ENCODE data around the gene FOXP1. TPM values are rescaled to one million over a fixed set of nuclear protein-coding genes. Genes with fewer than 3 reads are reported as not detected.

FOXP1 gene
- polyA plus RNA-seq, 1 donor (not counting 4 experiments of a cell fraction or from before 2014, with no cell fraction given) = 14.6 TPM

- H3K9me3 ChIP-seq (ENCODE audit: control insufficient read depth, low read depth, low read length) = no peaks in the 10 kb centered on the region
- H3K9me1 ChIP-seq (ENCODE audit: control insufficient read depth, extremely low read depth, insufficient read depth, low read length) = no peaks in the 10 kb centered on the region
- no peaks in the 10 kb centered on the region for H3K79me2 ChIP-seq (ENCODE audit: control insufficient read depth, insufficient read depth, low read length)
- H3K4me1 ChIP-seq (ENCODE audit: control insufficient read depth, extremely low read depth, insufficient read depth, low read length) = no peaks in the 10 kb centered on the region
- H4K20me1 ChIP-seq (ENCODE audit: control insufficient read depth, extremely low read depth, insufficient read depth, low read length) = no peaks in the 10 kb centered on the region
- dilution Hi-C loops (cut with MboI; ENCODE audit: extremely low pct_ligation_motif_present, low sequenced_read_pairs) = no loop called here
- H2AFZ ChIP-seq (ENCODE audit: control insufficient read depth, low read length) = no peak overlapping the region
- DNase-seq (ENCODE audit: low read depth, low spot score) = no peak
- no peak overlapping the region for H3K4me3 ChIP-seq (ENCODE audit: control insufficient read depth in 2 of 3, extremely low read depth in 1 of 3, insufficient read depth in 2 of 3, low read depth in 1 of 3, low read length in 3 of 3)
- no peaks in the 10 kb centered on the region for H3K36me3 ChIP-seq (ENCODE audit: control insufficient read depth in 2 of 2, extremely low read depth in 1 of 2, insufficient read depth in 2 of 2, low read length in 2 of 2)
- no peak overlapping the region for H3K4me2 ChIP-seq (ENCODE audit: control insufficient read depth, extremely low read depth, insufficient read depth, low read depth, low read length)
- no peak overlapping the region for H3K27ac ChIP-seq (ENCODE audit: control insufficient read depth, insufficient read depth, low read length)
- no peaks in the 10 kb centered on the region for H3K27me3 ChIP-seq (ENCODE audit: control insufficient read depth, extremely low read depth, insufficient read depth, low read length)
- FAIRE-seq = no peak
- H3K9ac ChIP-seq (ENCODE audit: control insufficient read depth, extremely low read depth, insufficient read depth, low read length) = no peak overlapping the region
- no peak for TF ChIP-seq EZH2 (IDR thresholded peaks at IDR 0.05; ENCODE audit: low read length)
- TF ChIP-seq CTCF (optimal IDR thresholded peaks at IDR 0.05 in 1 of 3, IDR thresholded peaks at IDR 0.05 in 1 of 3, conservative IDR thresholded peaks at IDR 0.05 in 1 of 3; ENCODE audit: extremely low read depth in 1 of 3, insufficient read depth in 2 of 3, low read length in 3 of 3) = no peak
These were observed 318.7 kb downstream of the FOXP1 start for GRCh38 chr3:71264840-71265239.

DNA sequence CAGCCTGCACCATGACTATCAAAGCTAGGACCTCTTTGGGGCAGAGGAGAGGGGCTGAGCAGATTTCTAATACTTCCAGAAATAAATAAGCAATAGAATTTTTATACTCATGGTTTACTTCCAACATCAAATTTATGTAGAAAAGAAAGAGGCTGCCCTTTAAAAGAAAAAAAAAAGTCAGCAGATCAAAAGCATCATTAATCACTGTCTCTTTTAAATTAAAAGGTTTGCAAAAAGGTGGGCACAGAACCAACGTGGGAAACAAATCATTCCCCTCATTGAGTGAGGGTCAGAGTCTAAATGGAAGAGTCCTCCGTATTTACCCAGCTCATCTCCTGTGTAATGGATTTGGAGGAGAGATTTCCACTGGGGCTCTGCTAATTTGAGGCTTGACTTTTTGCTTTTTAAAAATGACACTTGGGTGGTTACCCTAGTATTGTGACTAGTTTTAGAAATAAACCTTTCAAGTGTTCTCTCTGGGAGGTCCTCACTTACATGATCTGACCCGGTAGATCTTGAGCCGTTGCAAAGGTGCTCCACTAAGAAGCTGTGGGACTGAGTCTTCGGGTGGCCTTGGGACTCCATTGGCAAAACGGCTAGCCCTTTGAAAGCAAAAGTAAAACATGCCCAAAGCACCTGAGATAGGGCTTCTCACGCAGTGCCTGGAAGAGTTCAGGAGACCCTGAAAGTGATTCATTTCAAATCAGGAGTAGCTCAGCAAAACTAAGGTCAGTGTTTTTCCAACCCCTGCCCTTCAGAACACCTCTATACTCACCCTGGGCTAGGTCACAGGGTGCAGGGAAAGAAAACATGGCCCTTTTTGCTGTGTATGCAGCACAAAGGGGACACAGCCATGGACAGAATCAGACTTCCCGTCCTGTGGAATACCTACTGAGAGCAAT, 320.9 kb downstream of the FOXP1 start:
- no peak overlapping the region for H3K27ac ChIP-seq (ENCODE audit: control insufficient read depth, insufficient read depth, low read length)
- no peak for TF ChIP-seq CTCF (optimal IDR thresholded peaks at IDR 0.05 in 1 of 3, IDR thresholded peaks at IDR 0.05 in 1 of 3, conservative IDR thresholded peaks at IDR 0.05 in 1 of 3; ENCODE audit: extremely low read depth in 1 of 3, insufficient read depth in 2 of 3, low read length in 3 of 3)
- TF ChIP-seq EZH2 (IDR thresholded peaks at IDR 0.05; ENCODE audit: low read length) = no peak
- FAIRE-seq (no peak), DNase-seq (ENCODE audit: low read depth, low spot score) (no peak)
- H4K20me1 ChIP-seq (ENCODE audit: control insufficient read depth, extremely low read depth, insufficient read depth, low read length) = peaks cover 2% of the 10 kb centered on the region
- H3K79me2 ChIP-seq (ENCODE audit: control insufficient read depth, insufficient read depth, low read length) = no peaks in the 10 kb centered on the region
- H3K4me3 ChIP-seq (ENCODE audit: control insufficient read depth in 2 of 3, extremely low read depth in 1 of 3, insufficient read depth in 2 of 3, low read depth in 1 of 3, low read length in 3 of 3) = no peak overlapping the region
- H3K9me3 ChIP-seq (ENCODE audit: control insufficient read depth, low read depth, low read length) = no peaks in the 10 kb centered on the region
- no peak overlapping the region for H3K4me2 ChIP-seq (ENCODE audit: control insufficient read depth, extremely low read depth, insufficient read depth, low read depth, low read length)
- H3K9ac ChIP-seq (ENCODE audit: control insufficient read depth, extremely low read depth, insufficient read depth, low read length) = no peak overlapping the region
- peaks cover 5% of the 10 kb centered on the region for H3K27me3 ChIP-seq (ENCODE audit: control insufficient read depth, extremely low read depth, insufficient read depth, low read length)
- no peaks in the 10 kb centered on the region for H3K9me1 ChIP-seq (ENCODE audit: control insufficient read depth, extremely low read depth, insufficient read depth, low read length)
- peaks cover 11% of the 10 kb centered on the region for H3K4me1 ChIP-seq (ENCODE audit: control insufficient read depth, extremely low read depth, insufficient read depth, low read length)
- dilution Hi-C loops (cut with MboI; ENCODE audit: extremely low pct_ligation_motif_present, low sequenced_read_pairs) = no loop called here
- no peak overlapping the region for H2AFZ ChIP-seq (ENCODE audit: control insufficient read depth, low read length)
- H3K36me3 ChIP-seq (ENCODE audit: control insufficient read depth in 2 of 2, extremely low read depth in 1 of 2, insufficient read depth in 2 of 2, low read length in 2 of 2) = no peaks in the 10 kb centered on the region

All from keratinocyte (primary cell).